Measurements from ENCODE around the gene SULT1E1.
A peak's percentile ranks its signal among the peaks of the same experiment; 100 is the strongest.

SULT1E1 gene

GRCh38 chr4:69860052-69860451, at the start of gene SULT1E1:
TSS of gene SULT1E1 (minus strand) at chr4:69860145. CDS start at chr4:69857644, 2,501 bp downstream.
- Mint-ChIP-seq H3K4me1 (no peaks in the 10 kb centered on the region), H3K36me3 (ENCODE audit: low read depth) (no peaks in the 10 kb centered on the region), H3K27ac (no peak within 1 kb of the TSS), H3K9me3 (no peaks in the 10 kb centered on the region), H3K4me3 (no peak within 1 kb of the TSS), H3K27me3 (ENCODE audit: low read depth, poor library complexity) (no peaks in the 10 kb centered on the region)
- DNase-seq, result no peak
- TF ChIP-seq CTCF (IDR thresholded peaks at IDR 0.05), result no peak

- TF ChIP-seq CTCF (IDR thresholded peaks at IDR 0.05), result no peak
- H3K4me1 Mint-ChIP-seq, result no peaks in the 10 kb centered on the region
- DNase-seq, result no peak
- H3K27ac Mint-ChIP-seq, result no peak overlapping the region
- H3K4me3 Mint-ChIP-seq, result no peak overlapping the region
- H3K36me3 Mint-ChIP-seq (ENCODE audit: low read depth), result no peaks in the 10 kb centered on the region
- peaks cover 7% of the 10 kb centered on the region for H3K27me3 Mint-ChIP-seq (ENCODE audit: low read depth, poor library complexity)
- no peaks in the 10 kb centered on the region for H3K9me3 Mint-ChIP-seq
Observed at GRCh38 chr4:69909195-69909594, 49.2 kb upstream of the SULT1E1 start.

GRCh38 chr4:69907151-69907550, 47.2 kb upstream of the SULT1E1 start:
- no peak for DNase-seq
- H3K36me3 Mint-ChIP-seq (ENCODE audit: low read depth), result no peaks in the 10 kb centered on the region
- no peak overlapping the region for H3K27ac Mint-ChIP-seq
- peaks cover 7% of the 10 kb centered on the region for H3K27me3 Mint-ChIP-seq (ENCODE audit: low read depth, poor library complexity)
- no peak for TF ChIP-seq CTCF (IDR thresholded peaks at IDR 0.05)
- no peak overlapping the region for H3K4me3 Mint-ChIP-seq
- no peaks in the 10 kb centered on the region for H3K9me3 Mint-ChIP-seq
- H3K4me1 Mint-ChIP-seq, result no peaks in the 10 kb centered on the region

GRCh38 chr4:69896530-69897116, 36.7 kb upstream of the SULT1E1 start:
- DNase-seq, result no peak
- no peak overlapping the region for H3K4me3 Mint-ChIP-seq
- TF ChIP-seq CTCF (IDR thresholded peaks at IDR 0.05), result peak; percentile 60
- H3K36me3 Mint-ChIP-seq (ENCODE audit: low read depth), result no peaks in the 10 kb centered on the region
- H3K27me3 Mint-ChIP-seq (ENCODE audit: low read depth, poor library complexity), result peaks cover 4% of the 10 kb centered on the region
- no peaks in the 10 kb centered on the region for H3K9me3 Mint-ChIP-seq
- no peak overlapping the region for H3K27ac Mint-ChIP-seq
- no peaks in the 10 kb centered on the region for H3K4me1 Mint-ChIP-seq

GRCh38 chr4:69894721-69895120, 34.8 kb upstream of the SULT1E1 start:
- no peak overlapping the region for H3K27ac Mint-ChIP-seq
- no peak overlapping the region for H3K4me3 Mint-ChIP-seq
- no peaks in the 10 kb centered on the region for H3K4me1 Mint-ChIP-seq
- H3K27me3 Mint-ChIP-seq (ENCODE audit: low read depth, poor library complexity), result peaks cover 4% of the 10 kb centered on the region
- no peaks in the 10 kb centered on the region for H3K9me3 Mint-ChIP-seq
- H3K36me3 Mint-ChIP-seq (ENCODE audit: low read depth), result no peaks in the 10 kb centered on the region
- TF ChIP-seq CTCF (IDR thresholded peaks at IDR 0.05), result no peak
- DNase-seq, result no peak

GRCh38 chr4:69894186-69894585, 34.2 kb upstream of the SULT1E1 start:
- Mint-ChIP-seq H3K4me3 (no peak overlapping the region), H3K27me3 (ENCODE audit: low read depth, poor library complexity) (peaks cover 3% of the 10 kb centered on the region), H3K9me3 (no peaks in the 10 kb centered on the region), H3K27ac (no peak overlapping the region), H3K36me3 (ENCODE audit: low read depth) (no peaks in the 10 kb centered on the region), H3K4me1 (no peaks in the 10 kb centered on the region)
- TF ChIP-seq CTCF (IDR thresholded peaks at IDR 0.05), result no peak
- DNase-seq, result no peak

Measured in nephron progenitor cell (in vitro differentiated cells).